HEK293T (cell line): ENCODE measurements around the gene EML4.
"Not testable (repeated sequence)": the region's sequence is repeated elsewhere in the genome, so short reads cannot be mapped to it uniquely, and the experiment has no call there.

Source experiments
- ARNT ChIP-seq: fragments of 450-650 bp; IDR thresholded peaks from 2 replicates; pipeline ENCODE4 v1.6.1; 2017; ENCODE audit warnings: mild to moderate bottlenecking
- BHLHE40 ChIP-seq: fragments of 450-650 bp; IDR thresholded peaks from 2 replicates; pipeline ENCODE4 v1.6.1; 2016; ENCODE audit warnings: mild to moderate bottlenecking, moderate library complexity, borderline replicate concordance
- CTBP1 ChIP-seq: fragments of 450-650 bp; IDR thresholded peaks from 2 replicates; pipeline ENCODE4 v1.6.1; 2016; ENCODE audit warnings: borderline replicate concordance
- NFRKB ChIP-seq: fragments of 450-650 bp; IDR thresholded peaks from 2 replicates; pipeline ENCODE4 v1.6.1; 2016; ENCODE audit warnings: mild to moderate bottlenecking, moderate library complexity
- SP1 ChIP-seq: fragments of 450-650 bp; IDR thresholded peaks from 2 replicates; pipeline ENCODE4 v1.6.1; 2017
- SUZ12 ChIP-seq: fragments of 450-650 bp; IDR thresholded peaks from 2 replicates; pipeline ENCODE4 v1.6.1; 2016; ENCODE audit warnings: mild to moderate bottlenecking
- ZNF384 ChIP-seq: fragments of 450-650 bp; IDR thresholded peaks from 2 replicates; pipeline ENCODE4 v1.6.1; 2016

DNA sequence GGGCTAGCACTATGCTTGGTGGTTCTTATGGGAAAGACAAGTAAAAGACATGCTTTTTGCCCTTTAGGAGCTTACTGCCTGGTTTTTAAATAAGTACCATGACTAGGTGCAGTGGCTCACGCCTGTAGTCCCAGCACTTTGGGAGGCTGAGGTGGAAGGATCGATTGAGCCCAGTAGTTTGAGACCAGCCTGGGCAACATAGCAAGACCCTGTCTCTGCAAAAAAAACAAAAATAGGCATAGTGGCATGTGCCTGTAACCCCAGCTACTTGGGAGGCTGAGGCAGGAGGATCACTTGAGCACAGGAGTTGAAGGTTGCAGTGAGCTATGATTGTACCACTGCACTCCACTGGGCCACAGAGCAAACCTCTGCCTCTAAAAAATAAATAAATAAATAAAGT lies 4.3 kb downstream of the EML4 start:
- TF ChIP-seq SUZ12, NFRKB, ARNT, CTBP1, SP1, BHLHE40, ZNF384: not testable (repeated sequence)
